ENCODE results near the gene POU2F3.

The POU2F3 gene

DNA sequence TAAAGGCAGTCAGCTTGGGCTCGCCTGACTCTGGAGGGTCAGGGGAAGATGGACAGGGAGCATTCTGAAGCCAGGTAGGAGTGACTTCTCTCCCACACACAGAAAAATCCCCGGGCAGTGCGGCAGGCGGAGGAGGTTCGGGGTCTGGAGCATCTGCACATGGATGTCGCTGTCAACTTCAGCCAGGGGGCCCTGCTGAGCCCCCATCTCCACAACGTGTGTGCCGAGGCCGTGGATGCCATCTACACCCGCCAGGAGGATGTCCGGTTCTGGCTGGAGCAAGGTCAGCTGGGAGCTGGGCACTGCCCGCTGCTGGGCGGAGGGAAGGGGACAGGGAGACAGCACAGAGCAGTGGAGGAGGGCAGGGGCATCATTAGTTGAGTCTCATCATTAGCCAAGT is 13.2 kb upstream of the POU2F3 start:
- no peak for DNase-seq (ENCODE audit: low read depth)

GRCh38 chr11:120227228-120227852 is 12.6 kb upstream of the POU2F3 start:
- no peak for DNase-seq (ENCODE audit: low read depth)

DNA sequence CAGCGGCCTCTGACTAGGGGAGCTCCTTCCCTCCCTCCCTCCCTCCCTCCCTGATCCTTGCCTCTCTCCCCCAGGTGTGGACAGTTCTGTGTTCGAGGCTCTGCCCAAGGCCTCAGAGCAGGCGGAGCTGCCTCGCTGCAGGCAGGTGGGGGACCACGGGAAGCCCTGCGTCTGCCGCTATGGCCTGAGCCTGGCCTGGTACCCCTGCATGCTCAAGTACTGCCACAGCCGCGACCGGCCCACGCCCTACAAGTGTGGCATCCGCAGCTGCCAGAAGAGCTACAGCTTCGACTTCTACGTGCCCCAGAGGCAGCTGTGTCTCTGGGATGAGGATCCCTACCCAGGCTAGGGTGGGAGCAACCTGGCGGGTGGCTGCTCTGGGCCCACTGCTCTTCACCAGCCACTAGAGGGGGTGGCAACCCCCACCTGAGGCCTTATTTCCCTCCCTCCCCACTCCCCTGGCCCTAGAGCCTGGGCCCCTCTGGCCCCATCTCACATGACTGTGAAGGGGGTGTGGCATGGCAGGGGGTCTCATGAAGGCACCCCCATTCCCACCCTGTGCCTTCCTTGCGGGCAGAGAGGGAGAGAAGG is 11.1 kb upstream of the POU2F3 start:
- DNase-seq (ENCODE audit: low read depth): no peak

DNA sequence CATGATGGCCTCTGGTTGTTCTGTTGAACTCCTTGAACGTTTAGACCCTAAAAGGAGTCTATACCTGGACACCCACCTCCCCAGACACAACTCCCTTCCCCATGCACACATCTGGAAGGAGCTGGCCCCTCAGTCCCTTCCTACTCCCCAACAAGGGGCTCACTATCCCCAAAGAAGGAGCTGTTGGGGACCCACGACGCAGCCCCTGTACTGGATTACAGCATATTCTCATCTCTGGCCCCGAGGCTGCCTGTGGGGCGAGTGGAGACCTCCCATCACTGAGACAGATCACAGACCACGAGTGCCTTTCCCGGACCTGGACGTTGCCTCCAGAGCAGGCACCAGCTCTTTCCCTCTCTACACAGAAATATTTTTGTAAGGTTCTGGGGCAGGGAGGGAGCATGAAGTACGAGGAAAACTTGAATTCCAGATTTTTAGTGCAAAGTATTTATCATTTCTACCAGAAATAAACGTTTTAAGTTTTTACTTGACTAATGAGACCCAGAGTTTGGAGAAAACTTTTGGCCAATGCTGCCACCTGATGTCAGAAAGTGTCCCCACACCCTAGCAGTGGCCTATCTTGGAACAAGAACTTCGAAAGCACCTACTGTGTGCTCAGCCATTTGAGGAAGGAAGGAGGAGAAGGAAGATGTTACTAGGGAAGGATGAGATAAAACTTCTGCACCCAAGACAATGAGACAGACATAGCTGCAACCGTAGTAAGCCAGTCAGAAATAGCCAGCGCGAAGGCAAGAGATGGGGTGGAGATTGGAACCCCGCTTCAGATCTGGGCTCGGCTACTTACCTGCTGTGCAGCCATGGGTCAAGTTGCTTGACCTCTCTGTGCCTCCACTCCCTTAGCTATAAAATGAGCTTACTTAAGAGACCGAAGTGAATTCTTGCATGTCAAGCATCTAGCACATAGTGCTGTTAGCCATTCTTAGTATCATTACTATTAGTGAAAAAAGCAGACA is 10.2 kb upstream of the POU2F3 start:
- DNase-seq (ENCODE audit: low read depth): no peak

GRCh38 chr11:120230433-120231071 is 9.4 kb upstream of the POU2F3 start:
- DNase-seq (ENCODE audit: low read depth): no peak

DNA sequence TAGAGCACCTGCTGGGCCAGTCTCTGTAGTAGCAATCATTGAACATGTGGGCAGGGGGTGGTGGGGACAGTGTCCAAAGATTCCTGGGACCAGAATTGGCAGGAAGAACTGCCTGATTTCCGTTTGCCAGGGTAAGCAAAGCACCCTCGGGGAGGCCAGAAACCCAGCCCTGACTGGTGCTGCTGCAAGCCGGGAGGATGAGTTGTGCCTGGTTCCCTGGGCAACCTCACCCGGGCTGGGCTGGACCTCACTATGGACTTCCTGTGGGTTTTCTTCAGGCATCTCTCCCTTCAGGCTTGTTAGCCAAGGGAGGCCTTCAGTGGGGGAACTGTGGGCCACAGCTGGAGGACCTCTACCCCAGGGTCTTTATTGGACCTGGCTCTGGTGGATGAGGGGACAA is 8.0 kb upstream of the POU2F3 start:
- DNase-seq (ENCODE audit: low read depth): no peak

DNA sequence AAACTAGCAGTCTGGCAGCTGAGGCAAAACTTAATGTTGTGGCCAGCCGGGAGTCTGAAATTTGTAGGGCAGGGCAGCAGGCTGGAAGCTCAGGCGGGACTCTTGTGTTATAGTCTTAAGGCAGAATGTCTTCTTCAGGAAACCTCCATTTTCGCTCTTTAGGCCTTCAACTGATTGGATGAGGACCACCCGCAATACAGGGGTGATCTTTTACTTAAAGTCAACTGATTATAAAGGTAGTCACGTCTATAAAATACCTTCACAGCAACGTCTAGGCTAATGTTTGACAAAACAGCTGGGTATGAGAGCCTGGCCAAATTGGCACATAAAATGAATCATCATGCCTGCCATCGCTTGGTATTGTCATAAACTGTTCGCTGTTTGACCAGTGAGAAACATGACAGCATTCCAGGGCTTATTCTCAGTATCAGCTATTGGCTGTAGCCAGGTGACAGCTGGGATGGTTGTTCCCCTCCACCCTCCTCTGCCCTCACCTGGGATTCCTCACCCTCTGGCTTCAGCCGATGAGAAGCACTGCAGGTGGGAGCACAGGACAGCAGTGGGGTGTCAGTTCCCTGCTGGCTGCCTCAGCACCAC is 6.6 kb upstream of the POU2F3 start:
- DNase-seq (ENCODE audit: low read depth): no peak

DNA sequence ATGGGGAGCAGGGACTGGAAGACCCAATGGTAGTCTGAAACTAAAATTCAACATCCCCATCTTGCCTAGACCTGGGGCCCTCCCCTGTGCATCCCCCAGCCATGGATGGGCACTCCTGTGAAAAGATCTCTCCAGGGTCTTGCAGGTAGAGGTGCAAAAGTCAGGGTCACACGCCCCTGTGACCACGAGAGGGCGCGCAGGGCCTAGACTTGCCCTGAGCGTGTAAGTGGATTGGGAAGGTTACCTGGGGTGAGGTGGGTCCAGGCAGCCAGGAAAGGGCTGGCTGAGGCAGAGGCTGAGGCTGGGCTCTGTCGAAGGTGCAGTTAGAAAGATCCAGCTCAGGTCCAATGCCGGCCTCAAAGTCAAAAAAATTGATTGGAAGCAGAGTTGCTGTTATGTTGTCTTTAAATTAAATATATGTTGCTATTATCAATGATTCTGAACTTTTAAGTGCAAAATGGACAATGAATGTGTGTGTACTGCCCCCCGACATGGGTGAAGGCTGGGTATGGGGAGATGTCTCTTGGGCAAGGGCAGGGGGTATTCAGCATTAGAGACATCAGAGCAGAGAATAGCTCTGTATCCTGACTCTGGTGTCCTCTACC is 4.8 kb upstream of the POU2F3 start:
- DNase-seq (ENCODE audit: low read depth): peak; percentile 58

DNA sequence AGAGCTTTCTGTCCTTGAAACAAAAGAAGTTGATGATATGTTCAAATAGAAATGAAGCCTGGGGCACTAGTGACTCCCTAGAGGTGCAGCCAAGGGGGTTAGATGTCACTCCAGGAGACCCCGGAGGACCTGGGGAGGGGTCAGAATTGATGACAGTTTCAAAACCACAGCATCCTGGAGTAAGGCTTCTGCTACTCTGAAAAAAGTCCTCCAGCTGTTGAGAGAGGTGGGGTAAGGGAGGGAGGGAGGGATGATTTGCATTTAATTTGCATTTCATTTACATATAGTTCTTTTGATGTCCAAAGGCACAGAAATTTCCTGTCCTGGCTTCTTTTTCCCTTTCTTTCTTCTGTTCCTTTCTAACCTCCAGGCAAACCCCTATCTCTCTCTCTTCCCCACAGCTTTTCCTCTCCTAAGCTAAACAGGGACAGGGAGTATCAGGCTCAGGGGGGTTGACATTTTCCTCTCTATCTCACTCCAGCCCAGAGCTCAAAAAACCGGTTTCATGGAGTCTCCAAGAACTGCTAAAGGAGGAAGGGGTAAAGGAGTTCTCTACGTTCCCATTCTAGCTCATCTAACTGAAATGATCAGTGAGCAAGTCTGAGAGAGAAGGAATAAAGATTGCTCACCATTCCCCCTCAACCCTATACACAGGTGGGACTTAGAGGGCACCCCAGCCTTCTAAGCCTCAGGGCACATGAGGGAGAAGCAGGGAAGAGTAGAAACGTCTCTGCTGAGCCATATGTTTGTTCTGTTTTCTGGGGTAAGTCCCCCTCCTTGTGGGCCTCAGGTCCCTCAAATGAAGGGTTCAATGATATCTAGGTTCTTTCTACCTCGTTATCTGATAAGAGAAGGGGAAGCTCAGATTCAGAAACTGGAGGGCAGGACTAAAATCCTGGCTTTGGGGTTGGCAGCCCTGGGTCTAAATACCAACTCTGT is 3.5 kb upstream of the POU2F3 start:
- DNase-seq (ENCODE audit: low read depth): no peak

- no peak for DNase-seq (ENCODE audit: low read depth)
Observed at GRCh38 chr11:120238968-120239620, 846 bp upstream of the POU2F3 start.

- DNase-seq (ENCODE audit: low read depth): no peak
Observed at GRCh38 chr11:120240866-120241265, 926 bp downstream of the POU2F3 start.

DNA sequence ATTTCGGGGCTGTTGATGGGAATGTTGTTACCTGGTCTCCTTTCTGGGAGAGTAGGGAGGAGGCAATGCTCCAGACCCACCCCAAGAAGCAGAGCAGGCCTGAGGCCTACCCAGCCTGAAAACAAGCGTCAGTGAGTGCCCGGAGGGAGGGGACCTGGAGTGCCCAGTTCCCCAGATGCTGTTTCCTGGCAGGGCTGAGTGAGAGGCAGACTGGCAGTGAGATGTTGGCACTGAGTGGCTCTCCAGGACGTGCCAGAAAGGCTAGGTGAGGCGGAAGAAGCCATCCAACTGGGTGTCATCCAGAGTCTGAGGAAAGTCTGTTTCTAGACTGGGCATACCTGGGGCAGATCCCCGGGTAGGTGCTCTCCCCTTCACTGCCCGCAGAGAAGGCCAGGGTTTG is 1.3 kb downstream of the POU2F3 start:
- DNase-seq (ENCODE audit: low read depth): no peak

GRCh38 chr11:120243221-120243620 is 3.3 kb downstream of the POU2F3 start:
- DNase-seq (ENCODE audit: low read depth): no peak

GRCh38 chr11:120244476-120245365 is 4.8 kb downstream of the POU2F3 start:
- no peak for DNase-seq (ENCODE audit: low read depth)

DNA sequence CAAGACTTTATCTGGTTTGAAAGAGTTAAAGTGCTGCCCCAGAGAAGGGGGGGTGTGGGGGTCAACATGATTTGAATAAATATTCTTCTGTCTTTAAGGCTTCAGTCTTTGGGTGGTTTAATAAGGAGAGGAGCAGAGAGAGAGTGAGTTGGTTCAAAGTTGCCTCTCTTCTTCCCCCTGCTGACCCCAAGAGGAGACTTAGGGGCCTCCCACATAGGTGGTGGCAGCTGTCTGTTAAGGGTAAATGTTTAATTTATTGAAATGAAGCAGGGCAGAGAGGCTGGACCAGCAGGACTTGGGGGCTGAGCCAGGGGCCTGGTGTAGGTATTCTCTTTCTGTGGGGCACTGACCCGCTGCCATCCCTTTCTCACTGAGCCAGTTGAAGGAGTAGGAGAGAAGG is 5.5 kb downstream of the POU2F3 start:
- DNase-seq (ENCODE audit: low read depth): no peak

DNA sequence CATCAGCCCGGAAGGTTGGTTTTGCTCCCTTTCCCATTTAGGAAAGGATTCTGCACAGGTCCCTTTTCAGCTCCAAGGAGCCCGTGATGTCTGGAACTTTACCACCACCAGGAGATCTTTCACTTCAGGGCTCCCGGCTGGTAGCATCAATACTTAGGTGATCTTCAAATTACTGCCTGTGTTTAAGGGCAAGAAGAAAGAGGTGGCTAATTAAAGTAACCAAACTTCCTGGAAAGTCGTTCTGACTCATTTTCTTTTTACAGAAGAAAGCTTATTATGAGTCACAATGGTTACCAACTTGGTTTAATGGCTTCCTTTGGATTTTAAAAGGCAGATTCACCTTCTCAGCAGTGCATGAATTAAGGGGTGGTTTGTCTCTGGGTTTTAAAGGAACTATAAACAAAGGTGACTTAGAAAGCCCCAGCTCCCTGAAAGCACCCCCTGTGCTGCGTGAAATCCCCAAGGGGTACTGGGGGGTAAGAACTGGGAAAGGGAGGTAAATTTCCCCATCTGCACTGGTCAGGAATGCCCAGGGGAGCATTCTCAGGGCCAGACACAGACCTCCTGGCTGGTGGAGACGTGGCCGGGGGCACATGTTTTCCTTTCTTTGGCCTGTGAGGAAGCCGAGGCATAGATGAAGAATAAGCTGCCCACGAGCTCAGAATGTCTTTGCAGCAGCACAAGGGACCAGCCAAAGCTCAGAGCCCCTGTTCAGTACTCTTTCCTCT is 8.8 kb downstream of the POU2F3 start:
- DNase-seq (ENCODE audit: low read depth): no peak

DNA sequence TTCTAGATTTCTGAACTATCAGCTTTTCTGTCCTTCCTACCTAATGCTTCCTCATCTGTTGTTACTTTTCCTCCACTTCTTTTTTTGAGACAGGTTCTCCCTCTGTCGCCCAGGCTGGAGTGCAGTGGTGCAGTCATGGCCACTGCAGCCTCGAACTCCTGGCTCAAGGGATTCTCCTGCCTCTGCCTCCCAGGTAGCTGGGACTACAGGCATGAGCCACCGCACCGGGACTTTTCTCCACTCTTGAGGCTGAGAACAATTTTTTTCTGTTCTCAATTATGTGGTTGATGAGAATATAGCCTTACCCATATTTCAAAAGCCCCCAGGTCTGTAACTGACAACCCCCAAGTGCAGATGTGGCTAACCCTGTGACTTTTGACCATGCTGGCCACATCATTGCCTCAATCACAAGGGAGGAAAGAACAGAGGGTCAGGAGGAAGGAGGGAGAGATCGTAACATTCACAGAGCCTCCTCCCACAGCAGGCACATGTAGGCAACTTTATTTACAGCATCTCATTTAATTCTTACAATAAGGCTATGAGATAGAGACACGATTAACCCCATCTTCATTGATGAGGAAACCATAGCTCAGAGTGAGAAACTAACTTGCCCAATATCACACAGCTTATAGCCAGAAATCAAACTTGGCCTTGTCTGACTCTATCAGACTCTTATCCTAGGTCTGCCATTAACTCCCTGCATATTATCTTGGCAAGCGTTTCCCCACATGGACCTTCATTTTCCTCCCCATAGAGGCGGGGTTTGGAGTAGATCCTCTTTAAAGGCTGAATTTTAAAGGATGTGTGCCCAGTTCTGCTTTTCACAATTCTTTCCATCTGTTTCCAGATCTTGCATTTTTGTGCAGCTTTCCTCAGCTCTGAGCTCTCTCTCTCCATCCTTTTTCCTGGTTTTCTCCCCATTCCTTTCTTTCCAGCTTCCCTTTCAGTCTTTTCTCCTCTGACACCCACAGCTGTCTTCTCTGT is 9.6 kb downstream of the POU2F3 start:
- DNase-seq (ENCODE audit: low read depth): no peak

Measured in activated T-cell treated with anti-CD3 and anti-CD28 coated beads for 48 hours (primary cell).